K562 (cell line): ENCODE measurements around the gene OPA3. TPM values are rescaled to one million over a fixed set of nuclear protein-coding genes. Genes with fewer than 3 reads are reported as not detected.

ENCODE experiments used
- BRCA1 ChIP-seq, 2 experiments: fragments of 450-650 bp in 1 of 2; sonication (generic) in 1 of 2; formaldehyde crosslinking in 1 of 2; IDR thresholded peaks; 2 replicates each; pipeline versions ENCODE4 v1.5.0 to v1.6.1; 2017 to 2020; ENCODE audit warnings: mild to moderate bottlenecking in 1 of 2, missing genetic modification reagents in 1 of 2
- ILF3 ChIP-seq: fragments of 450-650 bp; IDR thresholded peaks from 2 replicates; pipeline ENCODE4 v1.6.1; 2018; ENCODE audit warnings: antibody characterized with exemption, mild to moderate bottlenecking, moderate library complexity, borderline replicate concordance
- MXI1 ChIP-seq: IDR thresholded peaks from 2 replicates; pipeline ENCODE4 v1.6.1; 2011; ENCODE audit warnings: low read depth, mild to moderate bottlenecking, improper control_type of control experiment, low read length
- SNIP1 ChIP-seq: fragments of 450-650 bp; IDR thresholded peaks from 2 replicates; pipeline ENCODE4 v1.7.1; 2017; ENCODE audit warnings: low read depth, mild to moderate bottlenecking
- TCF3 ChIP-seq: sonication (generic); formaldehyde crosslinking; IDR thresholded peaks from 2 replicates; pipeline ENCODE4 v1.4.0; 2020; ENCODE audit warnings: mild to moderate bottlenecking, missing genetic modification reagents
- ZBTB8A ChIP-seq: fragments of 450-650 bp; IDR thresholded peaks from 2 replicates; pipeline ENCODE4 v1.6.1; 2018; ENCODE audit warnings: mild to moderate bottlenecking, moderate library complexity; ENCODE audit not compliant: partially characterized antibody
- ZNF124 ChIP-seq: sonication (generic); formaldehyde crosslinking; IDR thresholded peaks from 2 replicates; pipeline ENCODE4 v1.8.1; 2022; ENCODE audit warnings: missing genetic modification reagents
- ZZZ3 ChIP-seq: fragments of 450-650 bp; IDR thresholded peaks from 2 replicates; pipeline ENCODE4 v1.6.1; 2016; ENCODE audit warnings: antibody characterized with exemption, mild to moderate bottlenecking, moderate library complexity
- polyA plus RNA-seq, 8 experiments: library from polyadenylated mRNA; depleted of rRNA in 4 of 8; stranded (reverse) in 5 of 8; unstranded in 3 of 8; fragments of >200 nt; fragmentation: Nextera tagmentation in 2 of 8; fragmentation: Illumina TruSeq in 1 of 8; extraction: Ambion mirVana in 2 of 8; extraction: Trizol in 1 of 8; gene quantifications; 2 replicates each; pipeline versions ENCODE4 v1.2.1 to v1.2.3, GENCODE V29; 2011 to 2014; ENCODE audit warnings: inconsistent platforms in 1 of 8, missing spikeins in 1 of 8
- total RNA-seq, 7 experiments: library from RNA; depleted of rRNA in 6 of 7; stranded (reverse); fragments of >200 nt in 6 of 7; fragmentation: Illumina TruSeq in 2 of 7; extraction: Trizol in 2 of 7; gene quantifications; 2 replicates each; pipeline versions ENCODE4 v1.2.1 to v1.2.3, GENCODE V29; 2011 to 2021; ENCODE audit warnings: low replicate concordance in 1 of 7
- TF ChIP-seq, protein P1 (sequence below): fragments of 250-450 bp; sonication (Bioruptor Pico); IDR thresholded peaks from 2 replicates; pipeline ENCODE4 v1.5.0; 2021
- TF ChIP-seq, protein P2 (sequence below): fragments of 450-650 bp; IDR thresholded peaks from 2 replicates; pipeline ENCODE4 v1.6.1; 2014; ENCODE audit warnings: low read depth, mild to moderate bottlenecking, moderate library complexity, borderline replicate concordance
- TF ChIP-seq, protein P3 (sequence below): fragments of 250-450 bp; sonication (Bioruptor Pico); IDR thresholded peaks from 2 replicates; pipeline ENCODE4 v1.5.1; 2021; ENCODE audit warnings: mild to moderate bottlenecking
- TF ChIP-seq, protein P4 (sequence below), 2 experiments: fragments of 450-650 bp in 1 of 2; sonication (generic) in 1 of 2; formaldehyde crosslinking; conservative IDR thresholded peaks; 2 replicates each; pipeline versions ENCODE4 v1.4.0 to v1.8.1; 2020 to 2022; ENCODE audit warnings: mild to moderate bottlenecking in 1 of 2, missing genetic modification reagents in 1 of 2
- TF ChIP-seq, protein P5 (sequence below): fragments of 450-650 bp; IDR thresholded peaks from 2 replicates; pipeline ENCODE4 v1.6.1; 2016; ENCODE audit warnings: low read depth
- TF ChIP-seq, protein P6 (sequence below): fragments of 450-650 bp; IDR thresholded peaks from 2 replicates; pipeline ENCODE4 v1.6.1; 2016; ENCODE audit warnings: low read depth, mild to moderate bottlenecking, moderate library complexity

OPA3 gene
- total and polyA plus RNA-seq, 9 of the 15 experiments (the other 6 are each of a cell fraction or from before 2014, with no cell fraction given), result 1.4 to 18.8 (median 9.0) TPM

DNA sequence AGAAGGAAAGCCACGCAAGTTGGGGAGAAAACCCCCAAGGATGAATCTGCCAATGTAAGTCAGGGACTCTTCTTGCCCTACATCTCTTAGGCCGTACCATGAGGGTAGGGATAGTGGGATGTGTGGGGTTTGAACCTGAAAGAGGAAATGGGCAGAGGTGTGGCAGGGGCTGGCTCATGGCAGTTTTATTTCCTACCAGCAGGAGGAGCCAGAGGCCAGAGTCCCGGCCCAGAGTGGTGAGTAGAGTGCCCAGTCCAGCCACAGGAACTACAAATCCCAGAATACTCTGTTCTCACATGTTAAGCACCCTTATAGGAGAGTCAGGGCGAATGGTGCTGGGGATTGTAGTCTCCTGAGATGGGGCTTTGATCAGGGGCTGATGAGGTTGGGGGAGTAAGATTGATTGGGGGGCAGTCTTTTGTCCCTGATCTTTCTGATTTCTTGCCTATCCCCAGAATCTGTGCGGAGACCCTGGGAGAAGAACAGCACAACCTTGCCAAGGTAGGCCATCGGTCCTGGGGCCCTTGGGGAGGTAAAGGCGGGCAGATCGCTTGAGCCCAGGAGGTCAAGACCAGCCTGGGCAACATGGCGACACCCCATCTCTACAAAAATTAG, 60.9 kb downstream of the OPA3 start (continued):
- TF ChIP-seq, protein P1, sequence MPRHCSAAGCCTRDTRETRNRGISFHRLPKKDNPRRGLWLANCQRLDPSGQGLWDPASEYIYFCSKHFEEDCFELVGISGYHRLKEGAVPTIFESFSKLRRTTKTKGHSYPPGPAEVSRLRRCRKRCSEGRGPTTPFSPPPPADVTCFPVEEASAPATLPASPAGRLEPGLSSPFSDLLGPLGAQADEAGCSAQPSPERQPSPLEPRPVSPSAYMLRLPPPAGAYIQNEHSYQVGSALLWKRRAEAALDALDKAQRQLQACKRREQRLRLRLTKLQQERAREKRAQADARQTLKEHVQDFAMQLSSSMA (CRISPR knock-in tag), result no peak
- TF ChIP-seq, protein P2, sequence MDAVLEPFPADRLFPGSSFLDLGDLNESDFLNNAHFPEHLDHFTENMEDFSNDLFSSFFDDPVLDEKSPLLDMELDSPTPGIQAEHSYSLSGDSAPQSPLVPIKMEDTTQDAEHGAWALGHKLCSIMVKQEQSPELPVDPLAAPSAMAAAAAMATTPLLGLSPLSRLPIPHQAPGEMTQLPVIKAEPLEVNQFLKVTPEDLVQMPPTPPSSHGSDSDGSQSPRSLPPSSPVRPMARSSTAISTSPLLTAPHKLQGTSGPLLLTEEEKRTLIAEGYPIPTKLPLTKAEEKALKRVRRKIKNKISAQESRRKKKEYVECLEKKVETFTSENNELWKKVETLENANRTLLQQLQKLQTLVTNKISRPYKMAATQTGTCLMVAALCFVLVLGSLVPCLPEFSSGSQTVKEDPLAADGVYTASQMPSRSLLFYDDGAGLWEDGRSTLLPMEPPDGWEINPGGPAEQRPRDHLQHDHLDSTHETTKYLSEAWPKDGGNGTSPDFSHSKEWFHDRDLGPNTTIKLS, result peak; percentile 78; the same call in 1 of the 2 replicates
- TF ChIP-seq, protein P3, sequence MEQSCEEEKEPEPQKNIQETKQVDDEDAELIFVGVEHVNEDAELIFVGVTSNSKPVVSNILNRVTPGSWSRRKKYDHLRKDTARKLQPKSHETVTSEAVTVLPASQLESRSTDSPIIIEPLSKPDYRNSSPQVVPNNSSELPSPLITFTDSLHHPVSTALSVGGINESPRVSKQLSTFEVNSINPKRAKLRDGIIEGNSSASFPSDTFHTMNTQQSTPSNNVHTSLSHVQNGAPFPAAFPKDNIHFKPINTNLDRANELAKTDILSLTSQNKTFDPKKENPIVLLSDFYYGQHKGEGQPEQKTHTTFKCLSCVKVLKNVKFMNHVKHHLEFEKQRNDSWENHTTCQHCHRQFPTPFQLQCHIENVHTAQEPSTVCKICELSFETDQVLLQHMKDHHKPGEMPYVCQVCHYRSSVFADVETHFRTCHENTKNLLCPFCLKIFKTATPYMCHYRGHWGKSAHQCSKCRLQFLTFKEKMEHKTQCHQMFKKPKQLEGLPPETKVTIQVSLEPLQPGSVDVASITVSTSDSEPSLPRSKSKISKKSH (CRISPR knock-in tag), result no peak
- TF ChIP-seq ILF3 (no peak), MXI1 (no peak), ZZZ3 (no peak), ZBTB8A (no peak), BRCA1 (IDR thresholded peaks at IDR 0.05) (no peak), BRCA1 (CRISPR knock-in tag; IDR thresholded peaks at IDR 0.05) (no peak), SNIP1 (no peak), TCF3 (CRISPR knock-in tag) (no peak), ZNF124 (no peak)
- TF ChIP-seq, protein P4, sequence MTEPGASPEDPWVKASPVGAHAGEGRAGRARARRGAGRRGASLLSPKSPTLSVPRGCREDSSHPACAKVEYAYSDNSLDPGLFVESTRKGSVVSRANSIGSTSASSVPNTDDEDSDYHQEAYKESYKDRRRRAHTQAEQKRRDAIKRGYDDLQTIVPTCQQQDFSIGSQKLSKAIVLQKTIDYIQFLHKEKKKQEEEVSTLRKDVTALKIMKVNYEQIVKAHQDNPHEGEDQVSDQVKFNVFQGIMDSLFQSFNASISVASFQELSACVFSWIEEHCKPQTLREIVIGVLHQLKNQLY (CRISPR knock-in tag; conservative IDR thresholded peaks at IDR 0.05), result no peak
- TF ChIP-seq, protein P5, sequence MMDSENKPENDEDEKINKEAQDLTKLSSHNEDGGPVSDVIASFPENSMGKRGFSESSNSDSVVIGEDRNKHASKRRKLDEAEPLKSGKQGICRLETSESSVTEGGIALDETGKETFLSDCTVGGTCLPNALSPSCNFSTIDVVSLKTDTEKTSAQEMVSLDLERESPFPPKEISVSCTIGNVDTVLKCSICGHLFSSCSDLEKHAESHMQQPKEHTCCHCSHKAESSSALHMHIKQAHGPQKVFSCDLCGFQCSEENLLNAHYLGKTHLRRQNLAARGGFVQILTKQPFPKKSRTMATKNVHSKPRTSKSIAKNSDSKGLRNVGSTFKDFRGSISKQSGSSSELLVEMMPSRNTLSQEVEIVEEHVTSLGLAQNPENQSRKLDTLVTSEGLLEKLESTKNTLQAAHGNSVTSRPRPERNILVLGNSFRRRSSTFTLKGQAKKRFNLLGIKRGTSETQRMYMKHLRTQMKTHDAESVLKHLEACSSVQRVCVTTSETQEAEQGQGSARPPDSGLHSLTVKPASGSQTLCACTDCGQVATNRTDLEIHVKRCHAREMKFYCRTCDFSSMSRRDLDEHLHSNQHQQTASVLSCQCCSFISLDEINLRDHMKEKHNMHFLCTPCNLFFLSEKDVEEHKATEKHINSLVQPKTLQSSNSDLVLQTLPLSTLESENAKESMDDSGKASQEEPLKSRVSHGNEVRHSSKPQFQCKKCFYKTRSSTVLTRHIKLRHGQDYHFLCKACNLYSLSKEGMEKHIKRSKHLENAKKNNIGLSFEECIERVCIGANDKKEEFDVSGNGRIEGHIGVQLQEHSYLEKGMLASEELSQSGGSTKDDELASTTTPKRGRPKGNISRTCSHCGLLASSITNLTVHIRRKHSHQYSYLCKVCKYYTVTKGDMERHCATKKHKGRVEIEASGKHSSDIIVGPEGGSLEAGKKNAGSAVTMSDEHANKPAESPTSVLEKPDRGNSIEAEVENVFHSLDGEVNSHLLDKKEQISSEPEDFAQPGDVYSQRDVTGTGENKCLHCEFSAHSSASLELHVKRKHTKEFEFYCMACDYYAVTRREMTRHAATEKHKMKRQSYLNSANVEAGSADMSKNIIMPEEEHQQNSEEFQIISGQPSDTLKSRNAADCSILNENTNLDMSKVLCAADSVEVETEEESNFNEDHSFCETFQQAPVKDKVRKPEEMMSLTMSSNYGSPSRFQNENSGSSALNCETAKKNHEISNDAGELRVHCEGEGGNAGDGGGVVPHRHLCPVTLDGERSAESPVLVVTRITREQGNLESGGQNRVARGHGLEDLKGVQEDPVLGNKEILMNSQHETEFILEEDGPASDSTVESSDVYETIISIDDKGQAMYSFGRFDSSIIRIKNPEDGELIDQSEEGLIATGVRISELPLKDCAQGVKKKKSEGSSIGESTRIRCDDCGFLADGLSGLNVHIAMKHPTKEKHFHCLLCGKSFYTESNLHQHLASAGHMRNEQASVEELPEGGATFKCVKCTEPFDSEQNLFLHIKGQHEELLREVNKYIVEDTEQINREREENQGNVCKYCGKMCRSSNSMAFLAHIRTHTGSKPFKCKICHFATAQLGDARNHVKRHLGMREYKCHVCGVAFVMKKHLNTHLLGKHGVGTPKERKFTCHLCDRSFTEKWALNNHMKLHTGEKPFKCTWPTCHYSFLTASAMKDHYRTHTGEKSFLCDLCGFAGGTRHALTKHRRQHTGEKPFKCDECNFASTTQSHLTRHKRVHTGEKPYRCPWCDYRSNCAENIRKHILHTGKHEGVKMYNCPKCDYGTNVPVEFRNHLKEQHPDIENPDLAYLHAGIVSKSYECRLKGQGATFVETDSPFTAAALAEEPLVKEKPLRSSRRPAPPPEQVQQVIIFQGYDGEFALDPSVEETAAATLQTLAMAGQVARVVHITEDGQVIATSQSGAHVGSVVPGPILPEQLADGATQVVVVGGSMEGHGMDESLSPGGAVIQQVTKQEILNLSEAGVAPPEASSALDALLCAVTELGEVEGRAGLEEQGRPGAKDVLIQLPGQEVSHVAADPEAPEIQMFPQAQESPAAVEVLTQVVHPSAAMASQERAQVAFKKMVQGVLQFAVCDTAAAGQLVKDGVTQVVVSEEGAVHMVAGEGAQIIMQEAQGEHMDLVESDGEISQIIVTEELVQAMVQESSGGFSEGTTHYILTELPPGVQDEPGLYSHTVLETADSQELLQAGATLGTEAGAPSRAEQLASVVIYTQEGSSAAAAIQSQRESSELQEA, result no peak
- TF ChIP-seq, protein P6, sequence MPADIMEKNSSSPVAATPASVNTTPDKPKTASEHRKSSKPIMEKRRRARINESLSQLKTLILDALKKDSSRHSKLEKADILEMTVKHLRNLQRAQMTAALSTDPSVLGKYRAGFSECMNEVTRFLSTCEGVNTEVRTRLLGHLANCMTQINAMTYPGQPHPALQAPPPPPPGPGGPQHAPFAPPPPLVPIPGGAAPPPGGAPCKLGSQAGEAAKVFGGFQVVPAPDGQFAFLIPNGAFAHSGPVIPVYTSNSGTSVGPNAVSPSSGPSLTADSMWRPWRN, result no peak
